Thymus (tissue), 11 donors: Measurements from ENCODE around the gene DCAF5. TPM values are rescaled to one million over a fixed set of nuclear protein-coding genes. Genes with fewer than 3 reads are reported as not detected.

Source experiments
- DNase-seq, 9 donors: peaks; one replicate each; pipeline ENCODE4 v3.0.0-alpha.2; 2013; ENCODE audit warnings: low spot score in 9 of 9, low read depth in 6 of 9, missing footprints in 1 of 9
- H3K27ac ChIP-seq, 2 donors: one replicate each; pipeline ENCODE4 v1.5.1; 2013; ENCODE audit warnings: control low read depth in 1 of 2, low read depth in 1 of 2, low read length in 1 of 2, mild to moderate bottlenecking in 1 of 2, moderate library complexity in 1 of 2
- H3K27me3 ChIP-seq, 2 donors: one replicate each; pipeline ENCODE4 v1.5.1; 2013; ENCODE audit warnings: low read length in 1 of 2; ENCODE audit not compliant: control insufficient read depth in 2 of 2, insufficient read depth in 1 of 2
- H3K36me3 ChIP-seq, 2 donors: one replicate each; pipeline ENCODE4 v1.5.1; 2013; ENCODE audit warnings: low read length in 1 of 2, mild to moderate bottlenecking in 1 of 2, moderate library complexity in 1 of 2; ENCODE audit not compliant: control insufficient read depth in 2 of 2, insufficient read depth in 2 of 2
- H3K4me1 ChIP-seq, 2 donors: one replicate each; pipeline ENCODE4 v1.5.1; 2013; ENCODE audit warnings: low read length in 2 of 2; ENCODE audit not compliant: control insufficient read depth in 2 of 2, insufficient read depth in 2 of 2
- H3K4me3 ChIP-seq, 2 donors: one replicate each; pipeline ENCODE4 v1.5.1; 2013; ENCODE audit warnings: low read length in 2 of 2, control low read depth in 1 of 2, mild to moderate bottlenecking in 1 of 2
- H3K9me3 ChIP-seq, 2 donors: one replicate each; pipeline ENCODE4 v1.5.1; 2013; ENCODE audit warnings: low read length in 1 of 2, mild to moderate bottlenecking in 1 of 2; ENCODE audit not compliant: control insufficient read depth in 2 of 2, insufficient read depth in 1 of 2
- WGBS: extraction: QIAGEN DNeasy Blood & Tissue Kit; methylation state at CpG from one replicate; pipeline ENCODE4 v1.1.7; 2013; 5-methylcytosine and 5-hydroxymethylcytosine counted together
- polyA plus RNA-seq: library from polyadenylated mRNA; stranded (reverse); fragments of 200-250 nt; gene quantifications from one replicate; pipeline ENCODE4 v1.2.3, GENCODE V29; 2013
- total RNA-seq: library from RNA; stranded (reverse); fragments of 120-200 nt; gene quantifications from one replicate; pipeline ENCODE4 v1.2.4, GENCODE V29; 2013
- donor health status: healthy.

DCAF5 gene
- total and polyA plus RNA-seq, 2 donors: 13.5 to 26.6 TPM

GRCh38 chr14:69003626-69004025 lies 149.3 kb downstream of the DCAF5 start:
- no peaks in the 10 kb centered on the region for H3K36me3 ChIP-seq
- WGBS: 95% methylated on average over 10 of the region's 10 CpGs
- no peak overlapping the region for H3K27ac ChIP-seq
- H3K4me3 ChIP-seq: no peak overlapping the region
- no peaks in the 10 kb centered on the region for H3K9me3 ChIP-seq
- no peak for DNase-seq
- no peaks in the 10 kb centered on the region for H3K27me3 ChIP-seq
- H3K4me1 ChIP-seq: peaks cover 0 to 5% of the 10 kb centered on the region in 2 donors

DNA sequence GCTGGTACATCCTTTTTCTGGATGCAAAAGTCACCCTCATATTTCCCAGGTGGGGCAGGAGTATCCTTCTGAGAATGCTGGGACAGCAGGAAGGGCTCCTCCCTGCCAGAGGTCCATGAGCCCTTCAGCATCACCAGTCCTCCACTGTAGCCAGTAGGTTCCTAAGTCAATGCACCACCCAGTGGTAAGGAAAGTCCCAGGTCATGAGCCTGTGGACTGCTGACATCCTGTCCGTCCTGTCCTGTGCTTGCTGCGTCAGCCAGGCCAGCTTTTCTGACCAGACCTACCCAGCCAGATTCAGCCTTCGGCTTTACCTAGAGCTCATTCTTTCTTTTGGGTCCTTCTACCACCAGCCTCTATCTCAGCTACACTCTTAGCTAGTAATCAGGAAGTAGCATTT lies 150.8 kb downstream of the DCAF5 start:
- no peaks in the 10 kb centered on the region for H3K9me3 ChIP-seq
- DNase-seq: no peak
- no peak overlapping the region for H3K27ac ChIP-seq
- no peaks in the 10 kb centered on the region for H3K36me3 ChIP-seq
- no peaks in the 10 kb centered on the region for H3K27me3 ChIP-seq
- WGBS: 93% methylated on average over 3 of the region's 3 CpGs
- H3K4me3 ChIP-seq: no peak overlapping the region
- peaks cover 0 to 5% of the 10 kb centered on the region in 2 donors for H3K4me1 ChIP-seq

DNA sequence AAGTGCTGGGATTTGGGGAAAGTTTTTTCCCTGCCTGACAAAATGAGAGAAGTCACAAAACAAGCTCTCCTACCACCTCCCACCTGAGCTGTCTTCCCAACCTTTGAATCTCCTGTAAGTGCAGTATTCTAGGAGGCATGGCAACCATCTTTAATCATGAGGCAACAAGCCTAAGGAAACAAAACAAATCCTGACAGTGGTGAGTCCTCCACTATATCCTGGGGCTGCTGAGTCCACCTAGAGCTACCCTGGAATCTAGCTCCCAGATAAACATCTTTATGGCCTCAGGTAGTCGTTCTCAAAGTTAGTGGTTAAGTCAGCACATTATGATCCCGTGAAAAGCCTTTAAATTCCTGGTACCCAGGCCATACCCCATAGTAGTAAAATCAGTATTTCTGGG lies 151.5 kb downstream of the DCAF5 start:
- no peaks in the 10 kb centered on the region for H3K9me3 ChIP-seq
- no peak overlapping the region for H3K27ac ChIP-seq
- H3K36me3 ChIP-seq: no peaks in the 10 kb centered on the region
- 95% methylated on average over 2 of the region's 2 CpGs for WGBS
- no peaks in the 10 kb centered on the region for H3K27me3 ChIP-seq
- H3K4me1 ChIP-seq: peaks cover 0 to 5% of the 10 kb centered on the region in 2 donors
- H3K4me3 ChIP-seq: no peak overlapping the region
- no peak for DNase-seq

Other genes with a start within 250 kb of the DCAF5 start
- gene ACTN1, start 173.8 kb downstream of the DCAF5 start, total RNA-seq: 21.6 TPM
- 59.3 TPM for gene ACTN1, start 173.8 kb downstream of the DCAF5 start, polyA plus RNA-seq
- gene EXD2, start 38.4 kb upstream of the DCAF5 start, total RNA-seq: 9.5 TPM
- 13.0 TPM for gene EXD2, start 38.4 kb upstream of the DCAF5 start, polyA plus RNA-seq
- gene GALNT16, start 107.0 kb upstream of the DCAF5 start, total RNA-seq: 0.76 TPM
- gene GALNT16, start 107.0 kb upstream of the DCAF5 start, polyA plus RNA-seq: 0.91 TPM
- 192 TPM for gene ERH, start 245.2 kb upstream of the DCAF5 start, total RNA-seq
- gene ERH, start 245.2 kb upstream of the DCAF5 start, polyA plus RNA-seq: 190 TPM
- 45.0 TPM for gene SLC39A9, start 245.6 kb upstream of the DCAF5 start, total RNA-seq
- 21.8 TPM for gene SLC39A9, start 245.6 kb upstream of the DCAF5 start, polyA plus RNA-seq